Neural progenitor cell (in vitro differentiated cells): ENCODE results near the gene FSTL5. TPM values are rescaled to one million over a fixed set of nuclear protein-coding genes. Genes with fewer than 3 reads are reported as not detected.

Experiments
- DNase-seq: peaks from one replicate; pipeline ENCODE4 v3.0.0-alpha.2; 2016; ENCODE audit warnings: low spot score
- H2AFZ ChIP-seq: fragments of 200-600 bp; sonication (generic); replicated peaks from 2 replicates; pipeline ENCODE4 v1.6.1; 2016; ENCODE audit warnings: antibody characterized with exemption
- H3F3A ChIP-seq: fragments of 200-600 bp; sonication (generic); 2 replicates; pipeline ENCODE4 v1.6.1; 2016; ENCODE audit warnings: antibody characterized with exemption, low read depth
- H3K27ac ChIP-seq: fragments of 200-600 bp; sonication (generic); 2 replicates; pipeline ENCODE4 v1.5.1; 2016; ENCODE audit warnings: mild to moderate bottlenecking
- H3K27me3 ChIP-seq: fragments of 200-600 bp; sonication (generic); 2 replicates; pipeline ENCODE4 v1.6.1; 2016; ENCODE audit warnings: mild to moderate bottlenecking, moderate library complexity
- H3K36me3 ChIP-seq: fragments of 200-600 bp; sonication (generic); 2 replicates; pipeline ENCODE4 v1.5.1; 2016
- H3K4me1 ChIP-seq: fragments of 200-600 bp; sonication (generic); 2 replicates; pipeline ENCODE4 v1.6.1; 2016; ENCODE audit warnings: mixed run types
- H3K4me2 ChIP-seq: fragments of 200-600 bp; sonication (generic); 2 replicates; pipeline ENCODE4 v1.6.1; 2016
- H3K4me3 ChIP-seq: fragments of 200-600 bp; sonication (generic); 2 replicates; pipeline ENCODE4 v1.5.1; 2016
- H3K79me2 ChIP-seq: fragments of 200-600 bp; sonication (generic); 2 replicates; pipeline ENCODE4 v1.6.1; 2016; ENCODE audit warnings: low read depth
- H3K9ac ChIP-seq: fragments of 200-600 bp; sonication (generic); 2 replicates; pipeline ENCODE4 v1.6.1; 2016
- H3K9me3 ChIP-seq: fragments of 200-600 bp; sonication (generic); 2 replicates; pipeline ENCODE4 v1.5.1; 2016; ENCODE audit warnings: low read depth
- H4K20me1 ChIP-seq: fragments of 200-600 bp; sonication (generic); 2 replicates; pipeline ENCODE4 v1.6.1; 2016; ENCODE audit warnings: low read depth
- H3K27ac Mint-ChIP-seq: 3 replicates; pipeline ENCODE4 v1.8.0; 2021; ENCODE audit warnings: mixed read lengths
- H3K27me3 Mint-ChIP-seq: 2 replicates; pipeline ENCODE4 v1.8.0; 2022; ENCODE audit warnings: low read depth, mild to moderate bottlenecking, inconsistent platforms, moderate library complexity, mixed read lengths; ENCODE audit not compliant: insufficient read depth
- H3K36me3 Mint-ChIP-seq: 3 replicates; pipeline ENCODE4 v1.8.0; 2021; ENCODE audit warnings: mixed read lengths
- H3K4me1 Mint-ChIP-seq: 3 replicates; pipeline ENCODE4 v1.8.0; 2021; ENCODE audit warnings: mixed read lengths
- H3K4me3 Mint-ChIP-seq: 3 replicates; pipeline ENCODE4 v1.8.0; 2021; ENCODE audit warnings: mild to moderate bottlenecking, moderate library complexity, mixed read lengths
- H3K9me3 Mint-ChIP-seq: 3 replicates; pipeline ENCODE4 v1.8.0; 2020; ENCODE audit warnings: mixed read lengths
- EZH2 ChIP-seq: fragments of 200-600 bp; sonication (generic); IDR thresholded peaks from 2 replicates; pipeline ENCODE4 v1.6.1; 2017; ENCODE audit warnings: antibody characterized with exemption, mild to moderate bottlenecking, moderate library complexity
- EZH2phosphoT487 ChIP-seq: fragments of 200-600 bp; sonication (generic); IDR thresholded peaks from 2 replicates; pipeline ENCODE4 v1.6.1; 2017; ENCODE audit warnings: antibody characterized with exemption
- total RNA-seq: library from RNA; depleted of rRNA; stranded (reverse); fragments of >200 nt; gene quantifications from 2 replicates; pipeline ENCODE4 v1.2.3, GENCODE V29; 2015; ENCODE audit warnings: low replicate concordance
- TF ChIP-seq, protein P1 (sequence below): fragments of 200-600 bp; sonication (generic); IDR thresholded peaks from 2 replicates; pipeline ENCODE4 v1.5.1; 2017; ENCODE audit warnings: antibody characterized with exemption, mild to moderate bottlenecking

FSTL5 gene
- total RNA-seq, 1 donor from 2014 or later, result not detected

DNA sequence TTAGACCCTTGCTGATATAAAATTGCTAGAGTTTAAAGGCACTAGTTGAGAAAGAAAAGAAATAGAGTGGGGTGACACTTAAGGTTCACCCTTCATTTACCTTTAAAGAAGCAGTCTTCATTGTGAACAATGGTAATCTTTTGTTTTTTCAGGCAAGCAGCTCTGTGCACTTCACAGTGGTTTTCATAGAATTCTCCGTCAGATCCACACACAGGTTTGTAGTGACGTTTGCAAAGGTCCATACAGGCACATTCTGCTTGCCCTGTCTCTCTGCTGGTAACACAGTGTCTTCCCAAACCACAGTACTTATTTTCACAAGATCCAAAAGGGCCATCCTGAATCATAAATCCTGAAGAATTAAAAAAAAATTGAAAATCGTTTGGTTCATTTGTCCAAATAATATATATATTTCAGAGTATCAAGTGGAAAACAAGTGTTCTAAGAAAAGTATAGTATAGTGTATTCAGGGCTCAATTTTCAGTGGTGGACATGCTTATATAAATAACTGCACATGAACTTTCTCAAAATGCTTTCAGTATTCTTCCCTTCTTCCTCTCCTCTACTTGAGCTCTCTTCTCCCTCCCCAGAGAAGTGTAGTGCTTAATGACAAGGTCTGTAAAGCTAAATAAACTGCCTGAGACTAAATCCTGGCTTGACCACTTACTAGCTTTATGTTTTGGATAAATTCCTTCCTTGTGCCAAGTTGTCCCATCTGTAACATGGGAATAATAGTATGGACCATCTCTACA is 243.3 kb downstream of the FSTL5 start:
- no peaks in the 10 kb centered on the region for H3K27me3 ChIP-seq
- Mint-ChIP-seq H3K27ac (no peak overlapping the region), H3K27me3 (no peaks in the 10 kb centered on the region), H3K4me3 (no peak overlapping the region), H3K9me3 (no peaks in the 10 kb centered on the region), H3K4me1 (peaks cover 3% of the 10 kb centered on the region), H3K36me3 (no peaks in the 10 kb centered on the region)
- TF ChIP-seq EZH2 (no peak), EZH2phosphoT487 (no peak)
- TF ChIP-seq, protein P1, sequence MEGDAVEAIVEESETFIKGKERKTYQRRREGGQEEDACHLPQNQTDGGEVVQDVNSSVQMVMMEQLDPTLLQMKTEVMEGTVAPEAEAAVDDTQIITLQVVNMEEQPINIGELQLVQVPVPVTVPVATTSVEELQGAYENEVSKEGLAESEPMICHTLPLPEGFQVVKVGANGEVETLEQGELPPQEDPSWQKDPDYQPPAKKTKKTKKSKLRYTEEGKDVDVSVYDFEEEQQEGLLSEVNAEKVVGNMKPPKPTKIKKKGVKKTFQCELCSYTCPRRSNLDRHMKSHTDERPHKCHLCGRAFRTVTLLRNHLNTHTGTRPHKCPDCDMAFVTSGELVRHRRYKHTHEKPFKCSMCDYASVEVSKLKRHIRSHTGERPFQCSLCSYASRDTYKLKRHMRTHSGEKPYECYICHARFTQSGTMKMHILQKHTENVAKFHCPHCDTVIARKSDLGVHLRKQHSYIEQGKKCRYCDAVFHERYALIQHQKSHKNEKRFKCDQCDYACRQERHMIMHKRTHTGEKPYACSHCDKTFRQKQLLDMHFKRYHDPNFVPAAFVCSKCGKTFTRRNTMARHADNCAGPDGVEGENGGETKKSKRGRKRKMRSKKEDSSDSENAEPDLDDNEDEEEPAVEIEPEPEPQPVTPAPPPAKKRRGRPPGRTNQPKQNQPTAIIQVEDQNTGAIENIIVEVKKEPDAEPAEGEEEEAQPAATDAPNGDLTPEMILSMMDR, result no peak
- no peak overlapping the region for H2AFZ ChIP-seq
- H3K4me3 ChIP-seq, result no peak overlapping the region
- no peaks in the 10 kb centered on the region for H4K20me1 ChIP-seq
- H3K9me3 ChIP-seq, result no peaks in the 10 kb centered on the region
- no peaks in the 10 kb centered on the region for H3F3A ChIP-seq
- H3K4me2 ChIP-seq, result no peak overlapping the region
- no peaks in the 10 kb centered on the region for H3K79me2 ChIP-seq
- H3K9ac ChIP-seq, result no peak overlapping the region
- no peak overlapping the region for H3K27ac ChIP-seq
- DNase-seq, result no peak
- H3K36me3 ChIP-seq, result no peaks in the 10 kb centered on the region
- H3K4me1 ChIP-seq, result no peaks in the 10 kb centered on the region

GRCh38 chr4:161919442-161920220 is 244.2 kb downstream of the FSTL5 start:
- H3K4me2 ChIP-seq, result no peak overlapping the region
- H2AFZ ChIP-seq, result no peak overlapping the region
- H3K79me2 ChIP-seq, result no peaks in the 10 kb centered on the region
- H3K4me3 ChIP-seq, result no peak overlapping the region
- H3F3A ChIP-seq, result no peaks in the 10 kb centered on the region
- H3K27me3 Mint-ChIP-seq, result no peaks in the 10 kb centered on the region
- no peak for TF ChIP-seq EZH2phosphoT487
- TF ChIP-seq EZH2, result no peak
- TF ChIP-seq, protein P1, result no peak
- no peaks in the 10 kb centered on the region for H3K36me3 ChIP-seq
- no peak for DNase-seq
- no peak overlapping the region for H3K27ac Mint-ChIP-seq
- no peaks in the 10 kb centered on the region for H3K9me3 Mint-ChIP-seq
- no peaks in the 10 kb centered on the region for H3K36me3 Mint-ChIP-seq
- H3K9me3 ChIP-seq, result no peaks in the 10 kb centered on the region
- H3K27me3 ChIP-seq, result no peaks in the 10 kb centered on the region
- H3K4me1 ChIP-seq, result no peaks in the 10 kb centered on the region
- no peak overlapping the region for H3K4me3 Mint-ChIP-seq
- no peak overlapping the region for H3K27ac ChIP-seq
- no peaks in the 10 kb centered on the region for H4K20me1 ChIP-seq
- no peak overlapping the region for H3K9ac ChIP-seq
- peaks cover 3% of the 10 kb centered on the region for H3K4me1 Mint-ChIP-seq

- H3K27ac ChIP-seq, result no peak overlapping the region
- no peaks in the 10 kb centered on the region for H3K4me1 ChIP-seq
- no peak overlapping the region for H3K4me3 ChIP-seq
- H3K79me2 ChIP-seq, result no peaks in the 10 kb centered on the region
- H3F3A ChIP-seq, result no peaks in the 10 kb centered on the region
- Mint-ChIP-seq H3K4me1 (peaks cover 3% of the 10 kb centered on the region), H3K27ac (no peak overlapping the region), H3K9me3 (no peaks in the 10 kb centered on the region), H3K27me3 (no peaks in the 10 kb centered on the region), H3K4me3 (no peak overlapping the region), H3K36me3 (no peaks in the 10 kb centered on the region)
- H3K9me3 ChIP-seq, result no peaks in the 10 kb centered on the region
- no peak overlapping the region for H3K4me2 ChIP-seq
- H3K9ac ChIP-seq, result no peak overlapping the region
- H2AFZ ChIP-seq, result no peak overlapping the region
- H4K20me1 ChIP-seq, result no peaks in the 10 kb centered on the region
- no peaks in the 10 kb centered on the region for H3K27me3 ChIP-seq
- DNase-seq, result no peak
- H3K36me3 ChIP-seq, result no peaks in the 10 kb centered on the region
- TF ChIP-seq, protein P1, result no peak
- no peak for TF ChIP-seq EZH2
Observed at GRCh38 chr4:161916035-161916434, 247.8 kb downstream of the FSTL5 start.
